ENCODE measurements around the gene EPC2. TPM values are rescaled to one million over a fixed set of nuclear protein-coding genes. Genes with fewer than 3 reads are reported as not detected.

The EPC2 gene, protein sequence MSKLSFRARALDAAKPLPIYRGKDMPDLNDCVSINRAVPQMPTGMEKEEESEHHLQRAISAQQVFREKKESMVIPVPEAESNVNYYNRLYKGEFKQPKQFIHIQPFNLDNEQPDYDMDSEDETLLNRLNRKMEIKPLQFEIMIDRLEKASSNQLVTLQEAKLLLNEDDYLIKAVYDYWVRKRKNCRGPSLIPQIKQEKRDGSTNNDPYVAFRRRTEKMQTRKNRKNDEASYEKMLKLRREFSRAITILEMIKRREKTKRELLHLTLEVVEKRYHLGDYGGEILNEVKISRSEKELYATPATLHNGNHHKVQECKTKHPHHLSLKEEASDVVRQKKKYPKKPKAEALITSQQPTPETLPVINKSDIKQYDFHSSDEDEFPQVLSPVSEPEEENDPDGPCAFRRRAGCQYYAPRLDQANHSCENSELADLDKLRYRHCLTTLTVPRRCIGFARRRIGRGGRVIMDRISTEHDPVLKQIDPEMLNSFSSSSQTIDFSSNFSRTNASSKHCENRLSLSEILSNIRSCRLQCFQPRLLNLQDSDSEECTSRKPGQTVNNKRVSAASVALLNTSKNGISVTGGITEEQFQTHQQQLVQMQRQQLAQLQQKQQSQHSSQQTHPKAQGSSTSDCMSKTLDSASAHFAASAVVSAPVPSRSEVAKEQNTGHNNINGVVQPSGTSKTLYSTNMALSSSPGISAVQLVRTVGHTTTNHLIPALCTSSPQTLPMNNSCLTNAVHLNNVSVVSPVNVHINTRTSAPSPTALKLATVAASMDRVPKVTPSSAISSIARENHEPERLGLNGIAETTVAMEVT
- total RNA-seq: 10 to 100 TPM; 30.5 to 58.5 (median 44.2) TPM

GRCh38 chr2:148643998-148644882, at the start of gene EPC2:
EPC2 (plus strand) TSS chr2:148644751; CDS start chr2:148645018, 267 bp downstream.
- intact Hi-C loops (cut with DNase I; ENCODE audit: low total_unique reads): no loop called here
- Histone ChIP-seq H3K9me3 (no peaks in the 10 kb centered on the region), H3K36me3 (no peaks in the 10 kb centered on the region), H3K27ac (peak within 1 kb of the TSS; percentile 98 to 99), H3K4me3 (peak within 1 kb of the TSS; percentile 87 to 97 (median 92)), H3K4me1 (no peaks in the 10 kb centered on the region), H3K27me3 (no peaks in the 10 kb centered on the region)
- peak; percentile 71 to 86 for DNase-seq (ENCODE audit: low spot score in 2 of 2)
- peak; percentile 8 to 65 (median 42) for TF ChIP-seq POLR2AphosphoS5 (IDR thresholded peaks at IDR 0.05)
- TF ChIP-seq POLR2A (IDR thresholded peaks at IDR 0.05): no peak
- TF ChIP-seq CTCF (IDR thresholded peaks at IDR 0.05): no peak

GRCh38 chr2:148596018-148596417, 48.5 kb upstream of the EPC2 start:
- intact Hi-C loops (cut with DNase I; ENCODE audit: low total_unique reads): no loop called here
- no peaks in the 10 kb centered on the region for H3K27me3 ChIP-seq

DNA sequence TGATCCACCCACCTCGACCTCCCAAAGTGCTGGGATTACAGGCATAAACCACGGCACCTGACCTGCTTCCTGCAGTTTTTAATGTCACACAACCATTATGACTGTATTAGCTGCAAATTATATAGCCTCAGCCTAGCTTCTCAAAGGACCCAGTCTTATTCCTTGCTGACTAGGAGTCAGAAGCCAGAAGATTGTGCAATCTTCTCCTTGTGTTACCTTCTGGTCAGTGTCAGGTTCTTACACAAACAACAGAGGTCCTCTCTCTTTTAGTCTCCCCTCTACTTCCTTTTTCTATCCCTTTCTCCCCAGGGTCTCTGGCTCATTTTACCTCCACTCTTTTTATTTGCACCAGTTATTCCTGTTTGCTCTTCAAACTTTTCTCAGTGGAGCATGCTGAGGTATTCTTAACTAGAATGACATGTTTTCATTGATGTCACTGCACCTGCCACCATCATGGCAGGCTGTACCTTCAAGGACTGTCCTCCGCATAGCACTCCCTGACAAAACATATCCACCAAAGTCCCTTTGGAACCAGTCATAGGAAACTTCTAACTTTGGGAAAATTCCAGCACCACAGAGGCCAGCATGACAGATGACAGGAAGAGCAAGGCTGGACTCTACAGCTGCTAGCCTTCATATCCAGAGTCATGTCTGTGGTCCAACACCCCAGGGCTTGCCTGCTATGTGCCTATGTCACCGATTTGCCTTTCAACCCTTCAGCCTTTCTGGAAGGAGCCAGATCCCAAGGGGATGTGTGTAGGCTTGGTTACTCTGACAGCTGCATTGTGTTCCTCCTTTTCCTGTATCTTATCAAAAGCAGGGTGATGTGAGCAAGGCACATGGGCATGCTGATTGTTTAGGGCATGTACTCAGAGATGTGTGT, 45.2 kb upstream of the EPC2 start:
- H3K4me3 ChIP-seq: no peak overlapping the region
- no peak overlapping the region for H3K27ac ChIP-seq
- no peaks in the 10 kb centered on the region for H3K27me3 ChIP-seq
- intact Hi-C loops (cut with DNase I; ENCODE audit: low total_unique reads): no loop called here
- TF ChIP-seq POLR2AphosphoS5 (IDR thresholded peaks at IDR 0.05) (no peak), POLR2A (IDR thresholded peaks at IDR 0.05) (no peak), CTCF (IDR thresholded peaks at IDR 0.05) (no peak)
- H3K4me1 ChIP-seq: no peaks in the 10 kb centered on the region
- no peaks in the 10 kb centered on the region for H3K36me3 ChIP-seq
- H3K9me3 ChIP-seq: peaks cover 0 to 28% of the 10 kb centered on the region in 2 donors
- no peak for DNase-seq (ENCODE audit: low spot score in 2 of 2)

More at GRCh38 chr2:148596018-148596417, 48.5 kb upstream of the EPC2 start:
- DNase-seq (ENCODE audit: low spot score in 2 of 2): no peak
- TF ChIP-seq POLR2AphosphoS5 (IDR thresholded peaks at IDR 0.05) (no peak), POLR2A (IDR thresholded peaks at IDR 0.05) (no peak), CTCF (IDR thresholded peaks at IDR 0.05) (no peak)
- H3K27ac ChIP-seq: no peak overlapping the region
- no peaks in the 10 kb centered on the region for H3K36me3 ChIP-seq
- peaks cover 0 to 13% of the 10 kb centered on the region in 2 donors for H3K9me3 ChIP-seq
- no peaks in the 10 kb centered on the region for H3K4me1 ChIP-seq
- no peak overlapping the region for H3K4me3 ChIP-seq

DNA sequence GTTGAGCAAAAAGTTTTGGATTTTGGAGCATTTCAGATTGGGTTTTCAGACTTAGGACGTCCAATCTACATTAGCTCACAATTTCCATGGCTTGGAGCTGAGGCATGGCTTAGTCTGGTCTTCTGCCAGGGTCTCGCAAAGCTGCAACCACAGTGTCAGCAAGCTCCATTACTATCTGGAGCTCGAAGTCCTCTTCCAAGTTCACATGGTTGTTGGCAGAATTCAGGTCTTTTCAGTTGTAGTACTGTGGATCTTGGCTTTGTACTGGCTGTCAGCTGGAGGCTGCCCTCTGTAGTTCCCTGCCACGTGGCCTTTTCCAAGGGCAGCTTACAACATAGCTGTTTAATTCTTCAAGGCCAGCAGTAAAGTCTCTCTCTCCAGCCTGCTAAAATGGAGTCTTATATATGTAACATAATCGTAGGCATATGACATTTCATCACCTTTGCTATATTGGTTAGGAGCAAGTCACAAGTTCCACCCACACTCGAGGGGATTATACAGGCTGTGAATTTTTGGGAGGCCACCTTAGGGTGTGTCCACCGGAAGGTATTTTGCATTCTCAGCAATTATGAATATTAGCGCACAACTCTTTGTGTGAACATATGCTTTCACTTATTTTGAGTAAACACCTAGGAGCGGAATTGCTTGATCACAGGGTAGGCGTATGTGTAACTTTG, 41.5 kb upstream of the EPC2 start:
- DNase-seq (ENCODE audit: low spot score in 2 of 2): no peak
- intact Hi-C loops (cut with DNase I; ENCODE audit: low total_unique reads): no loop called here
- Histone ChIP-seq H3K9me3 (peaks cover 0 to 28% of the 10 kb centered on the region in 2 donors), H3K4me1 (no peaks in the 10 kb centered on the region), H3K27ac (no peak overlapping the region), H3K36me3 (no peaks in the 10 kb centered on the region), H3K27me3 (no peaks in the 10 kb centered on the region), H3K4me3 (no peak overlapping the region)
- no peak for TF ChIP-seq POLR2A (IDR thresholded peaks at IDR 0.05)
- TF ChIP-seq POLR2AphosphoS5 (IDR thresholded peaks at IDR 0.05): no peak
- no peak for TF ChIP-seq CTCF (IDR thresholded peaks at IDR 0.05)

Measured in breast epithelium (tissue), 4 donors.